GM23248 (cell line): ENCODE results near the gene PHC2. TPM values are rescaled to one million over a fixed set of nuclear protein-coding genes. Genes with fewer than 3 reads are reported as not detected.

ENCODE experiments used
- DNase-seq: peaks from one replicate; pipeline ENCODE4 v3.0.0-alpha.2; 2015
- H2AFZ ChIP-seq: fragments of 200-600 bp; sonication (generic); 2 replicates; pipeline ENCODE4 v1.6.1; 2016; ENCODE audit warnings: antibody characterized with exemption
- H3F3A ChIP-seq: fragments of 200-600 bp; sonication (generic); 2 replicates; pipeline ENCODE4 v1.6.1; 2016; ENCODE audit warnings: mild to moderate bottlenecking, antibody characterized with exemption, mixed run types; ENCODE audit not compliant: insufficient read depth
- H3K27ac ChIP-seq: fragments of 200-600 bp; sonication (generic); 2 replicates; pipeline ENCODE4 v1.5.1; 2016; ENCODE audit warnings: mild to moderate bottlenecking
- H3K27me3 ChIP-seq: fragments of 200-600 bp; sonication (generic); replicated peaks from 2 replicates; pipeline ENCODE4 v1.6.1; 2016; ENCODE audit warnings: mild to moderate bottlenecking; ENCODE audit not compliant: insufficient read depth
- H3K36me3 ChIP-seq: fragments of 200-600 bp; sonication (generic); 2 replicates; pipeline ENCODE4 v1.6.1; 2016; ENCODE audit warnings: low read depth, mild to moderate bottlenecking
- H3K4me1 ChIP-seq: fragments of 200-600 bp; sonication (generic); 2 replicates; pipeline ENCODE4 v1.6.1; 2016; ENCODE audit warnings: mild to moderate bottlenecking; ENCODE audit not compliant: insufficient read depth
- H3K4me2 ChIP-seq: fragments of 200-600 bp; sonication (generic); one replicate; pipeline ENCODE4 v1.6.1; 2016; ENCODE audit warnings: mild to moderate bottlenecking; ENCODE audit not compliant: unreplicated experiment
- H3K4me3 ChIP-seq: fragments of 200-600 bp; sonication (generic); 2 replicates; pipeline ENCODE4 v1.5.1; 2016; ENCODE audit warnings: mild to moderate bottlenecking
- H3K79me2 ChIP-seq: fragments of 200-600 bp; sonication (generic); 2 replicates; pipeline ENCODE4 v1.6.1; 2016; ENCODE audit warnings: mild to moderate bottlenecking; ENCODE audit not compliant: insufficient read depth
- H3K9ac ChIP-seq: fragments of 200-600 bp; sonication (generic); 2 replicates; pipeline ENCODE4 v1.6.1; 2016; ENCODE audit warnings: mild to moderate bottlenecking
- H3K9me2 ChIP-seq: fragments of 200-600 bp; sonication (generic); 2 replicates; pipeline ENCODE4 v1.6.1; 2016; ENCODE audit warnings: mixed run types, mild to moderate bottlenecking, moderate library complexity; ENCODE audit not compliant: insufficient read depth
- H3K9me3 ChIP-seq: fragments of 200-600 bp; sonication (generic); one replicate; pipeline ENCODE4 v1.6.1; 2017; ENCODE audit warnings: low read depth
- H4K20me1 ChIP-seq: fragments of 200-600 bp; sonication (generic); 2 replicates; pipeline ENCODE4 v1.6.0; 2016; ENCODE audit not compliant: insufficient read depth
- EZH2 ChIP-seq: fragments of 200-600 bp; sonication (generic); IDR thresholded peaks from 2 replicates; pipeline ENCODE4 v1.6.1; 2018; ENCODE audit warnings: antibody characterized with exemption, mild to moderate bottlenecking; ENCODE audit not compliant: insufficient read depth, poor library complexity, severe bottlenecking
- EZH2phosphoT487 ChIP-seq: fragments of 200-600 bp; sonication (generic); IDR thresholded peaks from 2 replicates; pipeline ENCODE4 v1.6.1; 2018; ENCODE audit warnings: antibody characterized with exemption, moderate library complexity, mild to moderate bottlenecking, low read depth; ENCODE audit not compliant: insufficient read depth
- WGBS, 2 experiments: methylation state at CpG; one replicate each; pipeline ENCODE4 v1.1.6; 2015 to 2017; ENCODE audit warnings: low lambda C conversion rate in 2 of 2, low coverage in 1 of 2; ENCODE audit errors: missing lambda C conversion rate in 2 of 2; 5-methylcytosine and 5-hydroxymethylcytosine counted together
- in situ Hi-C: fragments of 300-500 bp; cut with MboI; formaldehyde crosslinking; loops from 2 replicates; pipeline ENCODE4 v1.15.0; 2020
- polyA plus RNA-seq: library from polyadenylated mRNA; unstranded; fragments of >200 nt; fragmentation: Nextera tagmentation; extraction: Ambion mirVana; gene quantifications from 2 replicates; pipeline ENCODE4 v1.2.1, GENCODE V29; 2016
- total RNA-seq: library from RNA; depleted of rRNA; stranded (reverse); fragments of >200 nt; shearing (Covaris generic); gene quantifications from 2 replicates; pipeline ENCODE4 v1.2.3, GENCODE V29; 2014

Gene PHC2
- total and polyA plus RNA-seq, 2 experiments from 2014 or later: 15.1 to 74.7 TPM

DNA sequence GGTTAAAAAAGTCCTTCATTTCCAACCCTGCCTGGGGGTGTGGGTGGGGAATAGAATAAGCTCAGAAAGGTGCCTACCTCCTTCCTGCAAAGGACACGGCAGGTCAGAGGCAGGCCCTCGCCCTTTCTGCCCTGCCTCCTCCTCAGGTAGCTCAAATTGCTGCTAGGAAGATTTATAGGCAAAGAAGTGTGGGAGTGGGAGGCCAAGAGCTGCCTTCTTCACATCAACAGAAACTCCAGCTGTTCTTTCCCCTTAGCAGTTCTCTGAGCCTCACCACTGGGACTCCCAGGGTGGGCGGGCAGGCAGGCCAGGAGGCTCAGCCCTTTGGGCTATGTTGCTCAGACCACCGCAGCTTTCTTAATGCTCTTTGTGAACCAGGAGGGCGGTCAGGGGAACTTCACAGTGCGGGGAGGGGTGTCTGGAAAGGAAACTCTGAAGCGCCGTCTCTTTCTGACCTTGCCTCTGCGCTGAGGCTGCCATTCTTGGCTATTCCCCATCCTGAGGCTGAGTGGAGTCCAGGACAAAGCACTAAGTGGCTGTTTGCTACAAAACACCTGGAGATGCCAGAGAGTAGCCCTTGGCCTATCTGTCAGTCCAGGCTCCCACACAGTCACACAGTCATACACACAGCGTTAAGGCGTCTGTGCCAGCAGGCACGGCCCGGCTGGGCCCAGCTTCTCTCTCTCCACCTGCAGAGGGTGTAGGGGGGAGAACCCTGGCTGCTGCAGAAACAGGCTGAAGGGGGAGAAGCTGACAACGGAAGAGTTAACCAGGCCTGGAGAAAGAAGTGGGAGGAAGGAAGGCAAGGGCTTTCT, 107.0 kb downstream of the PHC2 start:
- Histone ChIP-seq H3K9me3 (no peaks in the 10 kb centered on the region), H4K20me1 (no peaks in the 10 kb centered on the region), H3K4me1 (peaks cover 17% of the 10 kb centered on the region), H3K79me2 (peaks cover 26% of the 10 kb centered on the region), H3K4me3 (no peak overlapping the region), H3K9me2 (no peaks in the 10 kb centered on the region), H3K27me3 (no peaks in the 10 kb centered on the region), H3K36me3 (peaks cover 62% of the 10 kb centered on the region), H3K9ac (no peak overlapping the region), H3K27ac (no peak overlapping the region), H2AFZ (no peak overlapping the region), H3K4me2 (no peak overlapping the region), H3F3A (peaks cover 49% of the 10 kb centered on the region)
- WGBS, 2 experiments: 87 to 88% methylated on average over 14 of the region's 14 CpGs
- in situ Hi-C loops: no loop called here
- DNase-seq: no peak
- TF ChIP-seq EZH2 (no peak), EZH2phosphoT487 (no peak)

DNA sequence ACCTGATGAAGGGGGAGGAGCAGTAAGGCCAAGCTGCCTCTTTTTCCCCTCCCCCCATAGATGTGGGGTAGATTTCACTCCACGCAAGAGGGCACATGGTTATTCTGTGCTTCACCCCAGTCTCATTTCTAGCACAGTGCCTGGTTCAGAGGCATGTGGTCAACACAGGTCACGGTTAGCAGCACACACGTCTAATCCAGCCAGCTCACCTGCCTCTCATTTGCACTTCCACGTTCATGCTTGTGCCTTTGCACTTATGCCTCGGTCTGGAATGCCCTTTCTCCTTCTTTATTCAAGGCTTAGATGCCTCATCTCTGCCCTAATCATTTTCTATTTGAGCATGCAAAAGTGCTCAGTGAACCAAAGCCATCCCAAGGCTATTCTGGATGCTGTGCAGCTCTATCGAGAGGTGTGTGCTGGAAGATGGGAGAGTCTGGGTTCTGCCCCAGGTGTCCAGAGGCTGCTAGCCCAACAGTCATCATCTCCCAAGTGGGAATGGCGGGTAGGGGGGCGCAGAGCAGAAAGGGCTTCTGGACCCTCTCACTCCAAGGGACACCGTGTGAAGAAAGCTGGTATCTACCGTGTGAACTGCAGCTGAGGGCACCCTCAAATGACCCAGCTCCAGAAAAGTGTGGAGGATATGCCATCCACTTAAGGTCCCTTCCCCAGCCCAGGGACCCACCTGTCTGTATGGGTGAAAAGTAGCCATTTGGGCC, 107.9 kb downstream of the PHC2 start:
- no peaks in the 10 kb centered on the region for H3K9me2 ChIP-seq
- H3K9ac ChIP-seq: no peak overlapping the region
- no peaks in the 10 kb centered on the region for H3K27me3 ChIP-seq
- H3K9me3 ChIP-seq: no peaks in the 10 kb centered on the region
- no peak for TF ChIP-seq EZH2phosphoT487
- DNase-seq: no peak
- no peak overlapping the region for H3K4me2 ChIP-seq
- in situ Hi-C loops: no loop called here
- H2AFZ ChIP-seq: no peak overlapping the region
- H3K36me3 ChIP-seq: peaks cover 57% of the 10 kb centered on the region
- H3K27ac ChIP-seq: no peak overlapping the region
- 70 to 73% methylated on average over 10 of the region's 10 CpGs for WGBS, 2 experiments
- H3K4me1 ChIP-seq: peaks cover 9% of the 10 kb centered on the region
- peaks cover 19% of the 10 kb centered on the region for H3K79me2 ChIP-seq
- H3F3A ChIP-seq: peaks cover 42% of the 10 kb centered on the region
- no peaks in the 10 kb centered on the region for H4K20me1 ChIP-seq
- H3K4me3 ChIP-seq: no peak overlapping the region

DNA sequence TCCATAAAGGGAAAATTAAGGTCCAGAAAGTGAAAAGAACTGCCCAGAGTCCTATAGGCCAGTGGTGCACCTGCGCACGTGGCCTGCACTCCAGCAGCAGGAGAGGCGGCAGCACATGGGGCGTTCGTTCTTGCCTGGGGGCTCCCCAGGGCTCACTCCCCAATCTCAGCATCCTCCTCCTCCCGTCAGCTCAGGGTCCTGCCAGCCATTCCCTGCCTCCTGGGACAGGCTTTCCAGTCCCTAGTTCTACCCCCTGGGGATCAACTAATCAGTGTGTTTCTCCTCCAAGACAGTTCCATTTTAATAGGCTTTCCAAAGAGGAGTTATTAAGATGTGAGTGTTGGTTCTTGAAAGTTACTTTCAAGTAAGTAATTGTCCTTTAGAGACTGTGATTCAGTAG, 108.8 kb downstream of the PHC2 start:
- peaks cover 2% of the 10 kb centered on the region; the same call in 1 of the 2 replicates for H3K4me1 ChIP-seq
- H3F3A ChIP-seq: peaks cover 44% of the 10 kb centered on the region
- no peaks in the 10 kb centered on the region for H3K9me2 ChIP-seq
- H2AFZ ChIP-seq: no peak overlapping the region
- H3K4me2 ChIP-seq: no peak overlapping the region
- WGBS, 2 experiments: 73 to 84% methylated on average over 6 of the region's 6 CpGs
- no peak for DNase-seq
- H4K20me1 ChIP-seq: no peaks in the 10 kb centered on the region
- no peak overlapping the region for H3K4me3 ChIP-seq
- H3K79me2 ChIP-seq: peaks cover 19% of the 10 kb centered on the region
- H3K27ac ChIP-seq: no peak overlapping the region
- no peak for TF ChIP-seq EZH2phosphoT487
- TF ChIP-seq EZH2: no peak
- H3K9ac ChIP-seq: no peak overlapping the region
- H3K27me3 ChIP-seq: no peaks in the 10 kb centered on the region
- H3K9me3 ChIP-seq: no peaks in the 10 kb centered on the region
- H3K36me3 ChIP-seq: peaks cover 56% of the 10 kb centered on the region
- in situ Hi-C loops: no loop called here

DNA sequence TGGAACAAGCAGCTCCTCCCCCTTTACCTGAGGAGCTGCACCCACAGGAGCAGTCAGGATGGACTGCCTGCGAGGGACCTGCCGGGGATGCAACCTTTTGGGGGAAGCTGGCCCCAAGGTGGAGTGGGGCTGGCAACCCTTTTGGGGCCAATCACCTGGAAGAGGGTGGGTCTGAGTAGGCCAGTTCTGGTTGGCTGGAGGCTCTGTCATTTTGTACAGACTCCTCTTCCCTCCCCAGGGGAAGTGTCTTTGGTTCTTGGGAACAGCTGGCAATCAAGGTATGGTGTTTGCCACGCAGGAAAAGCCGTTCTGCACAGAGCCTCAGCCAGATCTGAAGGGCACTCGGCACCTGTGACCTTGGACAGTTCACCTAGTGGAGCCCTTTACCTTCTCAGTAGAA, 109.7 kb downstream of the PHC2 start:
- no peak for DNase-seq
- H3K4me3 ChIP-seq: no peak overlapping the region
- in situ Hi-C loops: no loop called here

More for the DNA sequence above, 109.7 kb downstream of the PHC2 start:
- H3F3A ChIP-seq: peaks cover 36% of the 10 kb centered on the region
- H3K9me3 ChIP-seq: no peaks in the 10 kb centered on the region
- no peak overlapping the region for H2AFZ ChIP-seq
- no peak overlapping the region for H3K9ac ChIP-seq
- 66 to 76% methylated on average over 5 of the region's 5 CpGs for WGBS, 2 experiments
- no peaks in the 10 kb centered on the region for H3K27me3 ChIP-seq
- H3K4me2 ChIP-seq: no peak overlapping the region
- H3K36me3 ChIP-seq: peaks cover 46% of the 10 kb centered on the region
- H3K9me2 ChIP-seq: no peaks in the 10 kb centered on the region
- H3K4me1 ChIP-seq: no peaks in the 10 kb centered on the region
- H3K79me2 ChIP-seq: peaks cover 14% of the 10 kb centered on the region
- TF ChIP-seq EZH2phosphoT487 (no peak), EZH2 (no peak)
- H4K20me1 ChIP-seq: no peaks in the 10 kb centered on the region
- H3K27ac ChIP-seq: no peak overlapping the region
